Mucosa of descending colon (tissue), 3 donors: ENCODE results near the gene CACNA2D3. TPM values are rescaled to one million over a fixed set of nuclear protein-coding genes. Genes with fewer than 3 reads are reported as not detected.

ENCODE experiments used
- ATAC-seq: fragments of 200-7000 bp; cut with Tn5 transposase; one replicate; pipeline ENCODE4 v1.9.1; 2020; ENCODE audit warnings: mild to moderate bottlenecking, moderate library complexity
- DNase-seq, 3 donors: peaks; one replicate each; pipeline ENCODE4 v3.0.0-alpha.2; 2020
- H3K36me3 ChIP-seq: fragments of 200-600 bp; one replicate; pipeline ENCODE4 v1.8.0; 2021; ENCODE audit warnings: low read depth, mild to moderate bottlenecking
- H3K4me1 ChIP-seq: fragments of 200-600 bp; one replicate; pipeline ENCODE4 v1.8.0; 2021; ENCODE audit warnings: low read depth, mild to moderate bottlenecking
- H3K4me3 ChIP-seq: fragments of 200-600 bp; one replicate; pipeline ENCODE4 v1.8.0; 2021; ENCODE audit warnings: mild to moderate bottlenecking
- H3K9me3 ChIP-seq: fragments of 200-600 bp; one replicate; pipeline ENCODE4 v1.8.0; 2021; ENCODE audit warnings: mild to moderate bottlenecking
- CTCF ChIP-seq: fragments of 200-600 bp; IDR thresholded peaks from one replicate; pipeline ENCODE4 v1.8.0; 2022; ENCODE audit warnings: antibody characterized with exemption, mild to moderate bottlenecking
- intact Hi-C, 2 donors: fragments of 100-400 bp; cut with DNase I in 1 of 2; cut with micrococcal nuclease in 1 of 2; formaldehyde crosslinking; loops; one replicate each; pipeline versions ENCODE4 v1.11.0 to v1.11.1; 2022; cut with DNase I, micrococcal nuclease
- total RNA-seq, 3 donors: library from RNA; stranded (reverse); fragmentation: NEBNext Ultra II Directional in 2 of 3; extraction: Animal tissue kit (Norgen Biotek cat#: 25700) in 2 of 3; gene quantifications; one replicate each; pipeline versions ENCODE4 v1.2.1 to v1.2.4, GENCODE V29; 2021 to 2023
- donor health status: DM: no; HTN: no; CAD: no; lungs with moderate emphysema.
- donor health status: DM: no; HTN: no; CAD: no.
- donor health status: DM: no; HTN: yes; CAD: no.

Gene CACNA2D3
- total RNA-seq, 3 donors from 2014 or later = 0.34 to 3.5 (median 0.55) TPM

DNA sequence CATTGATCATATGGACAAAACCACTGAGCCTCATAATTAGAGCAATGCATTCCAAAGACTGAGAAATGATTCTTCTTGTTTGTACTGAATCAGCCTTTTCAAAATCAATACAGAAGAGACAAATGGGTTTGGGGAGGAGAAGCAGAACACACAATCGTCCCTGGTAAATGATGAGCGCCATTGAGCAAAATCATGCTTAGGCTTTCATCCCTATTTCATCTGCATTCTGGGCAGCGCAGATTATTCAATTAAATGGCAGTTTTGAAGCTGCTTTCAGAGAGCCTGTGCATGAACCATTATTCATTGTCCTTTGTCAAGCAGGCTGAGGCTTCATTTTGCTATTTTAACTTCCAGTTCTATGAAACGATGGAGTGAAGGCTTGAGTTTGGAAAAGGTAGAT is 371.9 kb downstream of the CACNA2D3 start:
- no peak for TF ChIP-seq CTCF
- Histone ChIP-seq H3K36me3 (no peaks in the 10 kb centered on the region), H3K9me3 (peaks cover 7% of the 10 kb centered on the region), H3K4me3 (no peak overlapping the region), H3K4me1 (no peaks in the 10 kb centered on the region)
- no peak for ATAC-seq
- DNase-seq = no peak
- intact Hi-C loops = no loop called here

DNA sequence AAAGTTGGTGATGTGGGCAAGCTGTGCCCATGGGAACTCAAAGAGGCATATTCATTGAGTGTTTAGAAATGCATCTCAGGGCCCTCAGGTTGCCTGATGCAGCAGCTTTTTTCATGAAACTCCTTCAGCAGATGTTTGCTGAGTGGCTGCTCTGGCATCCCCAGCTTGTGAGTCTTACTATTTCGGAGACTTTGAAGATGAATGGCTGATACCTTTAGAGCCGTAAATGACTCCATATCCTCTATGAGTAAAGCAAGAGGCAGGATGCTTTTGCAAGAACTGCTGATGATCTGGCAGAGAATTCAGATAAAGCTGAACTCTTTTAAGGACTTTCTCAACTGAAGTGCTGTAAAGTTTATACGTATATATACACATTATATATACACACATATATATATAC is 384.3 kb downstream of the CACNA2D3 start:
- Histone ChIP-seq H3K36me3 (no peaks in the 10 kb centered on the region), H3K4me3 (no peak overlapping the region), H3K4me1 (no peaks in the 10 kb centered on the region), H3K9me3 (no peaks in the 10 kb centered on the region)
- TF ChIP-seq CTCF = no peak
- ATAC-seq = no peak
- no peak for DNase-seq
- intact Hi-C loops = no loop called here

- H3K36me3 ChIP-seq = no peaks in the 10 kb centered on the region
- DNase-seq (no peak), ATAC-seq (no peak)
- intact Hi-C loops = no loop called here
- no peak overlapping the region for H3K4me3 ChIP-seq
- no peaks in the 10 kb centered on the region for H3K4me1 ChIP-seq
- no peak for TF ChIP-seq CTCF
- H3K9me3 ChIP-seq = no peaks in the 10 kb centered on the region
These were observed 385.6 kb downstream of the CACNA2D3 start for GRCh38 chr3:54507876-54508460.

- intact Hi-C loops = no loop called here
- Histone ChIP-seq H3K4me1 (no peaks in the 10 kb centered on the region), H3K36me3 (no peaks in the 10 kb centered on the region), H3K4me3 (no peak overlapping the region), H3K9me3 (no peaks in the 10 kb centered on the region)
- DNase-seq (no peak), ATAC-seq (no peak)
- TF ChIP-seq CTCF = no peak
These were observed 388.2 kb downstream of the CACNA2D3 start for GRCh38 chr3:54510506-54510905.

DNA sequence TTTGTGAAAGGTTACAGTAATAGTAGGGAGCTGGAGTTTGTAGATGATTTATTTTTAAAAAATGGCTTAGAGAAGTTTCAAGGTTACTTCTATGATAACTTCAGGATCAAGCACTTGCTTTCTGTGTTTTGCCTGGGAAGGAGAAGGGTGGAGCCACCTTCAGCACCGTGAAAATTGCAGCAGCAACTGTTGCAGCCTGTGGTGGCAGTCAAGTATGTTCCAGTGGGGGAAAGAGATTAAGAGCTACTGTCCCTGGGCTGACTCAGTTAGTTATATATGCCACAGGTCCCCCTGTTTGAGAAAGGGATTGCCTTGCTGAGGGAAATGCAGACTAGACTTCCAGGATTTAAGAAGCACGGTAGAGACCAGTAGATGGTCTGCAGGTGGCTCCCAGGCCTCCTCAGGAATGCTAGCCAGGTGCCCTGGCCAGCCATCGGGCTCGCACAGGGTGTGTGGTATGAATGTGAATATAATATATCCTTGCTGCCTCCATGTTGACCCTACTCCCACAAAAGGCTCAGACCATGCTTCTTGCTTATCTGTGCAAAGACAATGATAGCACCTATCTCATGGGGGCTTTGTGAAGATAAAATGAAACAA is 389.5 kb downstream of the CACNA2D3 start:
- H3K36me3 ChIP-seq = no peaks in the 10 kb centered on the region
- no peak for TF ChIP-seq CTCF
- intact Hi-C loops = no loop called here
- no peaks in the 10 kb centered on the region for H3K4me1 ChIP-seq
- no peaks in the 10 kb centered on the region for H3K9me3 ChIP-seq
- ATAC-seq = no peak
- no peak for DNase-seq
- H3K4me3 ChIP-seq = no peak overlapping the region
